Measurements from ENCODE around the gene EIF4H.
A peak's percentile ranks its signal among the peaks of the same experiment; 100 is the strongest.
"Not testable (repeated sequence)": the region's sequence is repeated elsewhere in the genome, so short reads cannot be mapped to it uniquely, and the experiment has no call there.

EIF4H gene

GRCh38 chr7:74224511-74224832, 50.3 kb downstream of the EIF4H start:
- Histone ChIP-seq H3K27ac (no peak overlapping the region), H3K4me1 (no peaks in the 10 kb centered on the region), H3K36me3 (peaks cover 0 to 47% (median 5%) of the 10 kb centered on the region in 3 donors)

GRCh38 chr7:74224907-74225306, 50.8 kb downstream of the EIF4H start:
- H3K4me1 ChIP-seq; intact Hi-C loops (cut with DNase I; ENCODE audit: low total_unique reads); H3K4me3 ChIP-seq; DNase-seq; H3K27ac ChIP-seq; H3K9me3 ChIP-seq; H3K27me3 ChIP-seq: not testable (repeated sequence)
- peaks cover 0 to 51% (median 5%) of the 10 kb centered on the region in 3 donors for H3K36me3 ChIP-seq

More at GRCh38 chr7:74224511-74224832, 50.3 kb downstream of the EIF4H start:
- no peak for DNase-seq
- Histone ChIP-seq H3K9me3 (no peaks in the 10 kb centered on the region), H3K27me3 (no peaks in the 10 kb centered on the region), H3K4me3 (no peak overlapping the region)
- intact Hi-C loops (cut with DNase I; ENCODE audit: low total_unique reads) = no loop called here
- TF ChIP-seq CTCF (IDR thresholded peaks at IDR 0.05) = no peak

DNA sequence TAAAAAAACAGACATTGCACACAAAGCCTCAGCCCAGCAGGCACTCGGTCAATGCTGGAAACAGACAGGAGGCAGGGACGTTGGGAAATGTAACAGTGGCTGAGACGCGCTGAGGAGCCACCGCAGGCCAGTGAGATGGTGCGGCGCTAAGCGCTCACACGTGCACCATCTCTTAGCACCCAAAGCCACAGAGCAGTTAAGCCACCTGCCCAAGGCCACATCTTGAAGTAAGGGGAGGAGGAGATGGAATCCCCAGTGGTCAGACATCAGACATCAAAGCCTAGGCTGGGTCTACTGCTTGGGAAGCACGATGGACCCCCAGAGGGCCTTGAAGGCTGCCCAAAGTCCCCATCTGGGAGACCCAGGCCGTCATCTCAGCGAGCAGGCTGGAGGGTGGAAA, 51.2 kb downstream of the EIF4H start:
- TF ChIP-seq CTCF (IDR thresholded peaks at IDR 0.05) = no peak
- Histone ChIP-seq H3K27ac (no peak overlapping the region), H3K4me1 (no peaks in the 10 kb centered on the region), H3K4me3 (no peak overlapping the region), H3K36me3 (peaks cover 3 to 55% (median 5%) of the 10 kb centered on the region in 3 donors), H3K27me3 (no peaks in the 10 kb centered on the region), H3K9me3 (no peaks in the 10 kb centered on the region)
- DNase-seq = no peak
- intact Hi-C loops (cut with DNase I; ENCODE audit: low total_unique reads) = no loop called here

GRCh38 chr7:74226633-74227032, 52.5 kb downstream of the EIF4H start:
- H3K27ac ChIP-seq = no peak overlapping the region
- TF ChIP-seq CTCF (IDR thresholded peaks at IDR 0.05) = no peak
- peaks cover 10 to 68% (median 14%) of the 10 kb centered on the region in 3 donors for H3K36me3 ChIP-seq
- H3K4me1 ChIP-seq = no peaks in the 10 kb centered on the region
- intact Hi-C loops (cut with DNase I; ENCODE audit: low total_unique reads) = no loop called here
- H3K4me3 ChIP-seq = no peak overlapping the region
- no peaks in the 10 kb centered on the region for H3K9me3 ChIP-seq
- H3K27me3 ChIP-seq = no peaks in the 10 kb centered on the region
- peak in 1 of 2 donors; percentile 31 for DNase-seq

- peaks cover 16 to 91% (median 34%) of the 10 kb centered on the region in 3 donors for H3K36me3 ChIP-seq
- H3K4me1 ChIP-seq = no peaks in the 10 kb centered on the region
- TF ChIP-seq CTCF (IDR thresholded peaks at IDR 0.05) = no peak
- H3K27me3 ChIP-seq = no peaks in the 10 kb centered on the region
- no peak overlapping the region for H3K4me3 ChIP-seq
- DNase-seq = no peak
- intact Hi-C loops (cut with DNase I; ENCODE audit: low total_unique reads) = no loop called here
- H3K9me3 ChIP-seq = no peaks in the 10 kb centered on the region
- H3K27ac ChIP-seq = no peak overlapping the region
These were observed 55.1 kb downstream of the EIF4H start for GRCh38 chr7:74228951-74229900.

DNA sequence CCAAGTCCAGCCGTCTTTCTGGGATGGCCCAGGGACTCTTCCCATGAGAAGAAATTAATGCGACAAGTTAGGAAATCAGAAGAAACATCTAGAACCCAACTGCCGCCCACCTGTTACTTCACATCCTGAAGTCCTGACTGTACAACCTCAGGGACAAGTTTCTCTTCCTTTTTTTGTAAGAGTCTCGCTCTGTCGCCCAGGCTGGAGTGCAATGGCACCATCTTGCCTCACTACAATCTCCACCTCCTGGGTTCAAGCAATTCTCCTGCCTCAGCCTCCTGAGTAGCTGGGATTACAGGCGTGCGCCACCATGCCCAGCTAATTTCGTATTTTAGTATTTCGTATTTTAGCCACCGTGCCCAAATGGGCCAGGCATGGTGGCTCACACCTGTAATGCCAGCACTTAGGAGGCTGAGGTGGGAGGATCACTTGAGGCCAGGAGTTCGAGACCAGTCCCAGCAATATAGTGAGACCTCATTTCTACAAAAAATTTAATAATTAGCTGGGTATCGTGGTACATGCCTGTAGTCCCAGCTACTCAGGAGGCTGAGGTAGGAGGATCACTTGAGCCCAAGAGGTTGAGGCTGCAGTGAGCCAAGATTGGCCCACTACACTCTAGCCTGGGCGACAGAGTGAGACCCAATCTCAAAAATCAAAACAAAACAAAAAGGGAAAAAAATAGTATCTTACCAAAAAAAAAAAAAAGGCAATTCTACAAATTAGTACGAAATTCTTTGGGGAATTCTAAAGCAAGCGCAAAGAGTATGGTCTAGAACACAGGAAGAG, 56.5 kb downstream of the EIF4H start:
- no peak for DNase-seq
- Histone ChIP-seq H3K36me3 (peaks cover 29 to 91% (median 47%) of the 10 kb centered on the region in 3 donors), H3K27me3 (no peaks in the 10 kb centered on the region), H3K27ac (no peak overlapping the region), H3K9me3 (no peaks in the 10 kb centered on the region), H3K4me1 (no peaks in the 10 kb centered on the region), H3K4me3 (no peak overlapping the region)
- TF ChIP-seq CTCF (IDR thresholded peaks at IDR 0.05) = no peak
- intact Hi-C loops (cut with DNase I; ENCODE audit: low total_unique reads) = no loop called here

Data from tibial artery (tissue), 4 donors.